MM.1S (cell line): ENCODE results near the gene PDK1.
"Not testable (repeated sequence)": the region's sequence is repeated elsewhere in the genome, so short reads cannot be mapped to it uniquely, and the experiment has no call there.

Experiments
- DNase-seq: peaks from one replicate; pipeline ENCODE4 v3.0.0-alpha.2; 2015
- H2AFZ ChIP-seq: fragments of 300-600 bp; sonication (generic); 2 replicates; pipeline ENCODE4 v1.6.0; 2016; ENCODE audit warnings: antibody characterized with exemption, low read length
- H3F3A ChIP-seq: fragments of 300-600 bp; sonication (generic); 2 replicates; pipeline ENCODE4 v1.6.1; 2016; ENCODE audit warnings: mild to moderate bottlenecking, antibody characterized with exemption, low read length, moderate library complexity, mixed read lengths; ENCODE audit not compliant: insufficient read depth
- H3K27ac ChIP-seq: fragments of 300-600 bp; sonication (generic); 2 replicates; pipeline ENCODE4 v1.5.1; 2016; ENCODE audit warnings: mild to moderate bottlenecking, low read length
- H3K27me3 ChIP-seq: fragments of 300-600 bp; sonication (generic); replicated peaks from 2 replicates; pipeline ENCODE4 v1.6.0; 2016; ENCODE audit warnings: low read length; ENCODE audit not compliant: insufficient read depth
- H3K36me3 ChIP-seq: fragments of 300-600 bp; sonication (generic); replicated peaks from 2 replicates; pipeline ENCODE4 v1.6.1; 2016; ENCODE audit warnings: mild to moderate bottlenecking, low read length, mixed read lengths; ENCODE audit not compliant: insufficient read depth
- H3K4me1 ChIP-seq: fragments of 300-600 bp; sonication (generic); 2 replicates; pipeline ENCODE4 v1.6.1; 2016; ENCODE audit warnings: low read length, mixed read lengths
- H3K4me2 ChIP-seq: fragments of 300-600 bp; sonication (generic); 2 replicates; pipeline ENCODE4 v1.6.0; 2016; ENCODE audit warnings: low read depth, low read length
- H3K4me3 ChIP-seq: fragments of 300-600 bp; sonication (generic); 2 replicates; pipeline ENCODE4 v1.5.1; 2016; ENCODE audit warnings: low read length, mixed read lengths
- H3K79me2 ChIP-seq: fragments of 300-600 bp; sonication (generic); 2 replicates; pipeline ENCODE4 v1.6.1; 2016; ENCODE audit warnings: mixed run types, low read length, mixed read lengths
- H3K9ac ChIP-seq: fragments of 300-600 bp; sonication (generic); 2 replicates; pipeline ENCODE4 v1.6.1; 2016; ENCODE audit warnings: low read length, mixed read lengths
- H3K9me2 ChIP-seq: fragments of 300-600 bp; sonication (generic); replicated peaks from 2 replicates; pipeline ENCODE4 v1.6.1; 2016; ENCODE audit warnings: mild to moderate bottlenecking, low read length, mixed read lengths; ENCODE audit not compliant: insufficient read depth
- H3K9me3 ChIP-seq: fragments of 300-600 bp; sonication (generic); replicated peaks from 2 replicates; pipeline ENCODE4 v1.6.1; 2016; ENCODE audit warnings: mild to moderate bottlenecking, low read length, mixed read lengths; ENCODE audit not compliant: insufficient read depth
- H4K20me1 ChIP-seq: fragments of 300-600 bp; sonication (generic); 2 replicates; pipeline ENCODE4 v1.6.1; 2016; ENCODE audit warnings: mild to moderate bottlenecking, low read length, moderate library complexity, mixed read lengths; ENCODE audit not compliant: insufficient read depth
- EZH2 ChIP-seq: fragments of 300-600 bp; sonication (generic); optimal IDR thresholded peaks from 2 replicates; pipeline ENCODE3; 2017; ENCODE audit warnings: low read depth, mild to moderate bottlenecking, antibody characterized with exemption, low read length, mixed read lengths
- EZH2phosphoT487 ChIP-seq: fragments of 300-600 bp; sonication (generic); IDR thresholded peaks from 2 replicates; pipeline ENCODE4 v1.6.1; 2018; ENCODE audit warnings: antibody characterized with exemption, low read length
- TF ChIP-seq, protein P1 (sequence below): fragments of 300-600 bp; sonication (generic); IDR thresholded peaks from 2 replicates; pipeline ENCODE4 v1.5.1; 2016; ENCODE audit warnings: antibody characterized with exemption, low read length, mixed read lengths

PDK1 gene

DNA sequence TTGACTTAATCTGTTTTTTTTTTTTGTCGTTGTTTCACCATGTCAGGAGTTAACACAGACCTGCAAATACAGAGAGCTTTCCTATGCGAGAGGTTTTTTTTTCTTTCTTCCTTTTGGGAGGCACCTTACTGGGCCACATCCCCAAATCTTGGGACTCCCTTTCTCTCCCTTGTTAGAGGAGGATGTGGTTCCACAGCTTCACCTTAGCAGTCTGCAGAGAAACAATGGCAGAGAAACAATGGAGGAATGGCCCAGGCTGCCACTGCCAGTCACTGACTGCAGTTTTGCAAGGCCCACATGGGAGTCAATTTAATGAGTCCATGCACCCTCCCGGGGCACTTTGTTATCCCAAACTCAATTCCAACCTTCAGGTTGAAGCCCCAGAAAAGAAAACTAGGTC, 20.8 kb upstream of the PDK1 start:
- Histone ChIP-seq H3K4me1 (peaks cover 9% of the 10 kb centered on the region; the same call in 1 of the 2 replicates), H3K27me3 (no peaks in the 10 kb centered on the region), H3K9me3 (no peaks in the 10 kb centered on the region), H3K27ac (no peak overlapping the region), H3K4me3 (no peak overlapping the region), H3K36me3 (peaks cover 15% of the 10 kb centered on the region; the same call in 1 of the 2 replicates), H2AFZ (no peak overlapping the region), H3K79me2 (peaks cover 36% of the 10 kb centered on the region), H3K9me2 (no peaks in the 10 kb centered on the region), H3K9ac (no peak overlapping the region), H3K4me2 (no peak overlapping the region), H4K20me1 (no peaks in the 10 kb centered on the region), H3F3A (no peaks in the 10 kb centered on the region)
- DNase-seq = no peak
- TF ChIP-seq, protein P1, sequence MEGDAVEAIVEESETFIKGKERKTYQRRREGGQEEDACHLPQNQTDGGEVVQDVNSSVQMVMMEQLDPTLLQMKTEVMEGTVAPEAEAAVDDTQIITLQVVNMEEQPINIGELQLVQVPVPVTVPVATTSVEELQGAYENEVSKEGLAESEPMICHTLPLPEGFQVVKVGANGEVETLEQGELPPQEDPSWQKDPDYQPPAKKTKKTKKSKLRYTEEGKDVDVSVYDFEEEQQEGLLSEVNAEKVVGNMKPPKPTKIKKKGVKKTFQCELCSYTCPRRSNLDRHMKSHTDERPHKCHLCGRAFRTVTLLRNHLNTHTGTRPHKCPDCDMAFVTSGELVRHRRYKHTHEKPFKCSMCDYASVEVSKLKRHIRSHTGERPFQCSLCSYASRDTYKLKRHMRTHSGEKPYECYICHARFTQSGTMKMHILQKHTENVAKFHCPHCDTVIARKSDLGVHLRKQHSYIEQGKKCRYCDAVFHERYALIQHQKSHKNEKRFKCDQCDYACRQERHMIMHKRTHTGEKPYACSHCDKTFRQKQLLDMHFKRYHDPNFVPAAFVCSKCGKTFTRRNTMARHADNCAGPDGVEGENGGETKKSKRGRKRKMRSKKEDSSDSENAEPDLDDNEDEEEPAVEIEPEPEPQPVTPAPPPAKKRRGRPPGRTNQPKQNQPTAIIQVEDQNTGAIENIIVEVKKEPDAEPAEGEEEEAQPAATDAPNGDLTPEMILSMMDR = no peak
- TF ChIP-seq EZH2phosphoT487 (no peak), EZH2 (no peak)

DNA sequence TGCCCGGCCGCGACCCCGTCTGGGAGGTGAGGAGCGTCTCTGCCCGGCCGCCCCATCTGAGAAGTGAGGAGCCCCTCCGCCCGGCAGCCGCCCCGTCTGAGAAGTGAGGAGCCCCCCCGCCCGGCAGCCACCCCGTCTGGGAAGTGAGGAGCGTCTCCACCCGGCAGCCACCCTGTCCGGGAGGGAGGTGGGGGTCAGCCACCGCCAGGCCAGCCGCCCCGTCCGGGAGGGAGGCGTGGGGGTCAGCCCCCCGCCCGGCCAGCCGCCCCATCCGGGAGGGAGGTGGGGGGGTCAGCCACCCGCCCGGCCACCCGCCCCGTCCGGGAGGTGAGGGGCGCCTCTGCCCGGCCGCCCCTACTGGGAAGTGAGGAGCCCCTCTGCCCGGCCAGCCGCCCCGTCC, 18.0 kb upstream of the PDK1 start:
- not testable (repeated sequence) for H4K20me1 ChIP-seq, H3K27me3 ChIP-seq, H3K4me2 ChIP-seq, DNase-seq, H3K4me1 ChIP-seq, H3K9me3 ChIP-seq, H3K9ac ChIP-seq, H3F3A ChIP-seq, H3K4me3 ChIP-seq, H2AFZ ChIP-seq, H3K36me3 ChIP-seq, H3K9me2 ChIP-seq, H3K27ac ChIP-seq
- H3K79me2 ChIP-seq = peaks cover 47% of the 10 kb centered on the region

DNA sequence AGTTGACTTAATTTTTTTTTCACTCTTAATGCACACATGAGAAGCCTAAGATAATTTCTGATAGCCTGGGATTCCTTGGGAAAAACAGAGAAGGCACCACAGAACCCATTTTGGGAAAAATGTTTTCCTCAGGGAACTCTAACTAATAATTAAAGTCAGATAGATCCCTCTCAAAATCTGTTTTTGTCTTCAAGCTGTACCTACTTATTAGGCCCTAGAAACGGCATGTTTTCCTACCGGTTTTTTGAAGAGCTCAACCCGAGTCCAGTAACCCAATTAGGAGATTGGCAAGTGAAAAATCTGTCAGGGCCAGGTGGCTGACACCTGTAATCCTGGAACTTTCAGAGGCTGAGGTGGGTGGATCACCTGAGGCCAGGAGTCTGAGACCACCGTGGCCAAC, 16.1 kb upstream of the PDK1 start:
- Histone ChIP-seq H3K27ac (no peak overlapping the region), H3K4me2 (no peak overlapping the region), H3K9me3 (no peaks in the 10 kb centered on the region), H3K27me3 (no peaks in the 10 kb centered on the region), H3F3A (no peaks in the 10 kb centered on the region), H4K20me1 (no peaks in the 10 kb centered on the region), H3K36me3 (no peaks in the 10 kb centered on the region; the same call in 1 of the 2 replicates), H2AFZ (no peak overlapping the region), H3K4me1 (peaks cover 9% of the 10 kb centered on the region; the same call in 1 of the 2 replicates), H3K4me3 (no peak overlapping the region), H3K9ac (no peak overlapping the region), H3K79me2 (peaks cover 50% of the 10 kb centered on the region), H3K9me2 (no peaks in the 10 kb centered on the region)
- TF ChIP-seq EZH2phosphoT487 (no peak), EZH2 (no peak)
- TF ChIP-seq, protein P1 = no peak
- DNase-seq = no peak

DNA sequence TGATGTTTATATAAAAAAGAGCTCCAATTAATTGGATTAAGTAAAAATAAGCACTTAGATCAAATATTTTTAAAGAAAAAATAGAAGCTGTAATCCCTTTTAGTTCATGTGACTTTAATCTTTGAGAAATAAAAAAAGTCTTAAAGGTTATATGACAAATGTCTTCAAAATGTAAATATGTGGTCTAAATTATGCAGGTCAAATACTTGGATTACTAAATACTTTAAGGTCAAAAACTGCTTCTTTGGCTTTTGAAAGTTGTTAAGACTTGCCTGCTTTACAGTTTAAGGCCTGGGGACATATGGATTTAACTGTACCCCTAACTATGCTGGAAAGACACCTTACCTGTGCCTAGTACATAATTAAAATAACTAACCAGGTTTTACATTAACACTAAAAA, 15.5 kb upstream of the PDK1 start:
- H3K9ac ChIP-seq = no peak overlapping the region
- no peak overlapping the region for H3K4me2 ChIP-seq
- H3K9me2 ChIP-seq = no peaks in the 10 kb centered on the region
- DNase-seq = no peak
- H3K4me1 ChIP-seq = peaks cover 5% of the 10 kb centered on the region; the same call in 1 of the 2 replicates
- TF ChIP-seq EZH2phosphoT487 (no peak), EZH2 (no peak)
- TF ChIP-seq, protein P1 = no peak
- no peaks in the 10 kb centered on the region for H3K9me3 ChIP-seq
- peaks cover 51% of the 10 kb centered on the region for H3K79me2 ChIP-seq
- H3K4me3 ChIP-seq = no peak overlapping the region
- H2AFZ ChIP-seq = no peak overlapping the region
- H3K27me3 ChIP-seq = no peaks in the 10 kb centered on the region
- H3K36me3 ChIP-seq = no peaks in the 10 kb centered on the region; the same call in 1 of the 2 replicates
- H3K27ac ChIP-seq = no peak overlapping the region
- no peaks in the 10 kb centered on the region for H4K20me1 ChIP-seq
- H3F3A ChIP-seq = 0 out of 2 replicates have a peak, but pooled peaks cover under 1% of the 10 kb centered on the region
